Measurements from ENCODE around the gene R3HDM2.
"Not testable (repeated sequence)": the region's sequence is repeated elsewhere in the genome, so short reads cannot be mapped to it uniquely, and the experiment has no call there.

R3HDM2 gene

DNA sequence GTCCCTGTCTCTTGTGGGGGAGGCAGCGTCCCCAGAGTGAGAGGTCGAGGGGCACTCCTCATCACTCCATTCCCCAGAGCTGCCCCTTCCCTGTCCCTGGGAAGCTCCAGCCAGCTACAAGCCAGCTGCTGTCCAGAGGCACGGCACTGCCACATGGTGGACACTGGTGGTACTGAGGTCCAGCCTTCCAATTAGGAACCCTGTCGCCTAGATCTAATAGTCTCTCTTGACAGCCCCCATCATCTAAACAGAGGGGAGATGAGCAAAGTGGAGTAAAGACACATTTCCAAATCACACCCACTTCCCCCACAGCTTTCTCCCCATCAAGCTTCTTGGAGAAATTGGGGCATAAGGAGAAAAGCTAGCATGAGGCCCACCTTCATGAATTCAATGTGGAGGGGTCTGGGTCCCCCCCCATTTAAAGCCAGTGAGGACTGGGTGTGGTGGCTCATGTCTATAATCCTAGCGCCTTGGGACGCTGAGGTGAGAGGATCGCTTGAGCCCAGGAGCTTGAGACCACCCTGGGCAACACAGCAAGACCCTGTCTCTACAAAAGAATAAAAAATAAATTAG lies 22.2 kb upstream of the R3HDM2 start:
- no peak for DNase-seq (ENCODE audit: low spot score)

DNA sequence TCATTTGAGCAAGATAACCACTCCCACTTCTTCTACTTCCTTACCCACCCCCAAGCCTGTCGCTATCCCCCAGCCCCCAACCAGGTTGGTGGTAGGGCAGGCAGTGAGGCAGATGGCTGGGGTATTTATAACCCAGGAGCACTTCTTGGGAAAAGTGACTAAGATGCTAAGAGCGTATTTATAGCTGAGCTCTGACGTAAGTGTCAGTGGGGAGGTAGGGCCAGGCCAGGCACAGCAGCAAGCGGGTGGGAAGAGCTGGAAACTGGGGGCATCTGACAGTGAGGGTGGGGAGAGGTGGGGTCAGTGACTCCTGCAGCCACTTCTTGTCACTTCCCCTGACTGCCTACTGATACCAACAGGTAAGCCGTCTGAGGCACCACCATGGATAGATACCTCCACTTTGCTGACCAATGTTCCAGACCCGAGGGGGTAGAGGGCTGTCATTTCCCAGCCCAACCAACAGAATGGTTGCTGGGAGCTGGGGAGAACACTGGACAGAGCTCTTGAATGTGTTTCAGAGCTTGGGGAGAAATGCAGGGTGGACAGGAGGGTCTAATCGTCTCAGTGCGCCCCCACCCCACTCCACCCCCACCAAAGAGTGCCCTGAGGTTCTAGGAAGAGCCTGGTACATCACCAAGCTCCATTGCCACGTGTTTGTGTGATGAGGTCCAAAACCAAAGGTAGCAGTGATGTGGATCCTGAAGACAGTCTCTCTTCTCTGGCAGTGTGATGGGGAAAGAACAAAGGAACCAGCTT lies 21.5 kb upstream of the R3HDM2 start:
- DNase-seq (ENCODE audit: low spot score): no peak

DNA sequence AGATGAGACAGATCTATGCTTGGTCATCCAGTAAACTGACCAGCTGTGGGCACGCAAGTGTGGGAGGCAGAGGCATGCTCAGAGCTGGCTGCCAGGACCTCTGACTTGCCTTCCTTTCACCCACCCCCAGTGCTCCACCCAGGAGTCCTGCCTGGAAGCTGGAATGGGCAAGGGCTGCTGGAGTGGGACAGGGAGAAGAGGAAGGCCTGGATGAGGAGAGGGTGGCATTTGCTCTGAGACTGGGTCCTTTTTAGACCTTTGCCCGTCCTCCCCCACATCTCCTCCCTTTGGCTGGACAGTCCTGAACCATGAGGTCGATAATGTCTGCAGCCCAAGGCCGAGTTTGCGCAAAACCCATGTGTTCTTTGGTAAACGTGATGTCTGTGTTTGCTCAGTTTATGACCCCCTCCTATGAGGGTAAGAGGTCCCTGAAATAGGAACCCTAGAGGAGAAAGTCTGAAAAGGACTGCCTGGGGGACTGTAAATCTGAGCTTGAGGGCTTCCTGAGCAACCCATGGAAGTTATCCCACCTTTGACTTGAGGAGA lies 20.5 kb upstream of the R3HDM2 start:
- DNase-seq (ENCODE audit: low spot score): no peak

DNA sequence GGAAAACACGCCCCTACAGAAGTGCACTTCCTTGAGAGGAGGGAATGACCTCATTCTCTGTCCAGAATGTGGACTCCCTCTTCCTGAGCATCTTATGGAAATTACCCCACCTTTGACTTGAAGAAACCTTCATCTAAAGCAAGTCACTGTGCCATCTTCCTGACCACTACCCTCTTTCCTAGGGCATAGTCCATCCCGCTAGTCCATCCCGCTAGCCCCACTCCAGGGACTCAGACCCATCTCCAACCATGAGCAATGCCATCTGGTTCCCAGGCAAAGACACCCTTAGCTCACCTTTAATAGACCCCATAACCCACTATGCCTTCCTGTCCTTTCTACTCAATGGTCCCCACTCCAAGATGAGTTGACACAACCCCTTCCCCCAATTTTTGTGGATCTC lies 19.2 kb upstream of the R3HDM2 start:
- DNase-seq (ENCODE audit: low spot score): no peak

DNA sequence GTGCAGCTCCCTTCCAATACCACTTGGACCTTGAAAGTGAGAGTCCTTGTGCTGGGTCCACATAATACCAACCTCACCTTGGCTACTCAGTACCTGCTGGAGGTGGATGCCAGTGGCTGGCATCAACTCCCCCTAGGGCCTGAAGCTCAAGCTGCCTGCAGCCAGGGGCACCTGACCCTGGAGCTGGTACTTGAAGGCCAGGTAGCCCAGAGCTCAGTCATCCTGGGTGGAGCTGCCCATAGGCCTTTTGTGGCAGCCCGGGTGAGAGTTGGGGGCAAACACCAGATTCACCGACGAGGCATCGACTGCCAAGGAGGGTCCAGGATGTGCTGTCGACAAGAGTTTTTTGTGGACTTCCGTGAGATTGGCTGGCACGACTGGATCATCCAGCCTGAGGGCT lies 18.5 kb upstream of the R3HDM2 start:
- DNase-seq (ENCODE audit: low spot score): no peak

DNA sequence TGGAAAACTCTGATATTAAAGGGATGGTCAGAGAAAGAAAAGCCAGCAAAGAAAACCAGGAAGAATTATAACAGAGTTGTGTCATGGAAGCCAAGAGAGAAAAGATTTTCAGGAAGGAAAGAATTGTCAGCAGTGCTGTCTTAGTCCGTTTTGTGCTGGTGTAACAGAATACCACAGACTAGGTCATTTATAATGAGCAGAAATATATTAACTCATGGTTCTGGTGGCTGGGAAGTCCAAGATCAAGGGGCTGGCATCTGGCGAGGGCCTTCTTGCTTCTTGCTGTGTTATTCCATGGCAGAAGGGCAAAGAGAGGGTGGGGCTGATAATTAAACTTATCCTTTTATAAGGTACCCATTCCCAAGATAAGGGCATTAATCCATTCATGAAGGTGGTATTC lies 17.8 kb upstream of the R3HDM2 start:
- DNase-seq (ENCODE audit: low spot score): no peak

DNA sequence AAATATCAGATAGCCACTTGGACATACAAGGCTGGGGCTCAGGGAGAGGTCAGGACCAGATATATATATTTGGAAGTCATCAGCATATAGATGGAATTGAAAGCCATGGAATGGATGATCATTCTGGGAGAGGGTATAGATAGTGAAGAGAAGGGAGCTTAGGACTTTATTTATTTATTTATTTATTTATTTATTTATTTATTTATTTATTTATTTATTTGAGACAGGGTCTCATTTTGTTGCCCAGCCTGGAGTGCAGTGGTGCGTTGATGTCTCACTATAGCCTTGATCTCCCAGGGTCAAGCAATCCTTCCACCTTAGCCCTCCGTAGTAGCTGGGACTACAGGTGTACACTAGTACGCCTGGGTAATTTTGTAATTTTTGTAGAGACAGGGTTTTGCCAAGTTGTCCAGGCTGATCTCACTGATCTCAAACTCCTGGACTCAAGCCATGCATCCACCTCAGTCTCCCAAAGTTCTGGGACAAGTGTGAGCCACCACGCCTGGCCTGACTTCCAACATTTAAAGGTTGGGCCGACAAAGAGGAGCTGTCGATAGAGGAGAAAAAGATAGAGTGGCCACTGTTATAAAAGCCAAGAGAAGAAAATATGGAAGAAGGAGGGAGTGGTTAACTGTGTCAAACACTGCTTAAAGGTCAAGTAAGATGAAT lies 15.6 kb upstream of the R3HDM2 start:
- no peak for DNase-seq (ENCODE audit: low spot score)

DNA sequence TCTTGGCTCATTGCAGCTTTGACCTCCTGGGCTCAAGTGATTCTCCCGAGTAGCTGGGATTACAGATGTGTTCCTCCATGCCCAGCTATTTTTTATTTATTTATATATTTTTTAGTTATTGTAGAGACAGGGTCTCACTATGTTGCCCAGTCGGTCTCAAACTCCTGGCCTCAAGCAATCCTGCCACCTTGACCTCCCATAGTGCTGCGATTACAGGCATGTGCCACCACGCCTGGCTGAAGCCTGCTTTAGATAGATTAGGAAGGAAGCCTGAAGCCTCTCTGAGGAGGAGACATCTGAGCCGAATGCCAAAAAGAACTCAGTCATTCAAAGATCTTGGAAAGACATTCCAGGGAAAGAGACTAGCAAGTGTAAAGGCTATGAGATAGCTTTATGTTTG lies 13.9 kb upstream of the R3HDM2 start:
- no peak for DNase-seq (ENCODE audit: low spot score)

DNA sequence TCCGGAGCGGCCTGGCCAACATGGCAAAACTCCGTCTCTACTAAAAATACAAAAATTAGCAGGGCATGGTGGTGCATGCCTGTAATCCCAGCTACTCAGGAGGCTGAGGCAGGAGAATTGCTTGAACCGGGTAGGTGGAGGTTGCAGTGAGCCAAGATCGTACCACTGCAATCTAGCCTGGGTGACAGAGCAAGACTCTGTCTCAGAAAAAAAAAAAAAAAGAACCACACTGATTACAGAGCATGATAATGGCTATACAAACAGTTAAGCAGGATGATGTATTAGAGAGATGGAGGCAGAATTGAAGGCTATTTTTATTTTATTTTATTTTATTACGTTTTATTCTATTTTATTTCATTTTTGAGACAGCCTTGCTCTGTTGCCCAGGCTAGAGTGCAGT lies 13.5 kb upstream of the R3HDM2 start:
- not testable (repeated sequence) for DNase-seq (ENCODE audit: low spot score)

DNA sequence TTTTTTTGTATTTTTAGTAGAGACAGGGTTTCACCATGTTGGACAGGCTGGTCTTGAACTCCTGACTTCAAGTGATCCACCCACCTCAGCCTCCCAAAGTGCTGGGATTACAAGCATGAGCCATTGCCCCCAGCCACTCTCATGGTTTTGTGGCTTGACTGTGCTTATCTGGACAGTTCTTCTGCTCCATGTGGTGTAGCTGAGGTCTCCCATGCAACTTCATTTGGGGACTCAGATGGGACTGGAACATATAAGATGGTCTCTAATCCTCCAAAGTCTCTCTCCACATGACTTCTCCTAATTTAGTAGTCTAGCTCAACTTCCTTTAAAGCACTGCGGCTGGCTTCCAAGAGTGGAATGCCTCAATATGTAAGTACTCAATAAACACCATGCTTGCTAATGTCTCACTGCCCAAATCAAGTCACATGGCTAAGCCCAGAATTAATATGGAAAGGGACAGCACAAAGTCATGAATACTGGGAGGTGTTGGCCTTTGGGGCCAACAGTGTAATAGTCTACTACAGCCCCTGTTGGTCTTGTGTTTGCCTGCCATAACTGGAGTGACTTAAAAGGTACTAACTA lies 11.1 kb upstream of the R3HDM2 start:
- DNase-seq (ENCODE audit: low spot score): no peak

DNA sequence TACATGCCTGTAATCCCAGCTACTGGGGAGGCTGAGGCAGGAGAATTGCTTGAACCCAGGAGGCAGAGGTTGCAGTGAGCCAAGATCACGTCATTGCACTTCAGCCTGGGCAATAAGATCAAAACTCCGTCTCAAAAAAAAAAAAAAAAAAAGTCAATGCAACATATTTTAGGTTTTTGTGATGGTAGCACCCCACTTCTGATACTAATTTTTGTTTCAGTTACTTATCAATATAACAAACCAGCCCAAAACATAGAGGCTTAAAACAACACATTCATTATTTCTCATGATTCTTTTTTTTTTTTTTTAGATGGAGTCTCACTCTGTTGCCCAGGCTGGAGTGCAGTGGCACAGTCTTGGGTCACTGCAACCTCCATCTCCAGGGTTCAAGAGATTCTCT lies 10.6 kb upstream of the R3HDM2 start:
- DNase-seq (ENCODE audit: low spot score): not testable (repeated sequence)

DNA sequence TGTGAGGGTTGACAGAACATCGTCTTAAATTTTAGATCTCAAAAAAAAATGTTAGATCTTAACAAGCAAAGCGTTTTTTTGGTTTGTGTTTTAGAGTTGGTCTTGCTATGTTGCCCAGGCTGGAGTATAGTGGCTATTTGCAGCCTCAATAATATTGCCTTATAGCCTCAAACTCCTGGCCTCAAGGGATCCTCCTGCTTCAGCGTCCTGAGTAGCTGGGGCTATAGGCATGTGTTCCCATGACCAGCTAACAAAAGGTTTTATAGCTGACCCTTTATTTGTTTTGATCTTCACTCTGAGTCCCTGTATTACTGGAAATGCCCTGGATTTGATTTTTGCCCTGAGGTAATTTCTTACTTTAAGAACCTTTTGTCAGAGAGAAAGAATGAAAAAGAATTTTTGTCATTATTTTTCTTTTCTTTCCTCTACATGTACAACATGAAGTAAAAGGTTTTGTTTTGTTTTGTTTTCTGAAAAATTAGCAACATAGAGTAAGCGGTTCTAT lies 9.0 kb upstream of the R3HDM2 start:
- no peak for DNase-seq (ENCODE audit: low spot score)

DNA sequence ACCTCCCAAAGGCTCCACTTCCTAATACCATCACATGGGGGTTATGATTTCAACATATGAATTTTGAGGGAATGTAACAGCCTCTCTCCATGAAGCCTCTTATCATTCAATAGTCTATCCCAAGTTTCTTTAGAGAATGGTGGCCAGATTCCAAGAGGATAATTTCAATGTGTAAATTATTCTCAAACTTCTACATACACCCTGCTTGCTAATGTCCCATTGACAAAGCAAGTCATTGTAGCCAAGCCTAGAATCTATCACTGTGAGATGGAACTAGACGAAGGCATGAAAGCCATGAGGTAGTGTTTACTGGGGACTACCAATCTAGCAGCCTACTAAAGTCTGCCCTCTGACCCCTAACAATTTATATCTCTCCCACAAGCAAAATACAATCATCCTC lies 7.6 kb upstream of the R3HDM2 start:
- no peak for DNase-seq (ENCODE audit: low spot score)

DNA sequence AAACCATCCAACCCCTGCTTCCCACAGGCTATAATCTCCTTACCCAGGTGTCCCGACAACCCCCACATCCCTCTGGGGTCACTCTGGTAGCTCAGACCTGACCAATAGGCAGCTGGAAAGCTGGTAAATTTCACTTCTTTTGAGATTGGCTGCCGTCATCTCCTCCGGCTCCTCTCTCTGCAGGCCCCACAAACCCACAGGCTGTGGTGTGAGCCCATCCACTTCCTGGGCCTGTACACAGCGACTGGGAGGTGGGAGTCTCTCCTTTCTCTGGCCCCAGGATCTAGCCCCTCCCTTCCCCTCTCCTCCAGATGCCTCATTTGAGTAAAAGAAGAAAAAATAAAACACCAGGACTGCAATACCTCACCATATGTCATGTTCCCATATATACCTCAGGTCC lies 4.5 kb upstream of the R3HDM2 start:
- DNase-seq (ENCODE audit: low spot score): no peak

DNA sequence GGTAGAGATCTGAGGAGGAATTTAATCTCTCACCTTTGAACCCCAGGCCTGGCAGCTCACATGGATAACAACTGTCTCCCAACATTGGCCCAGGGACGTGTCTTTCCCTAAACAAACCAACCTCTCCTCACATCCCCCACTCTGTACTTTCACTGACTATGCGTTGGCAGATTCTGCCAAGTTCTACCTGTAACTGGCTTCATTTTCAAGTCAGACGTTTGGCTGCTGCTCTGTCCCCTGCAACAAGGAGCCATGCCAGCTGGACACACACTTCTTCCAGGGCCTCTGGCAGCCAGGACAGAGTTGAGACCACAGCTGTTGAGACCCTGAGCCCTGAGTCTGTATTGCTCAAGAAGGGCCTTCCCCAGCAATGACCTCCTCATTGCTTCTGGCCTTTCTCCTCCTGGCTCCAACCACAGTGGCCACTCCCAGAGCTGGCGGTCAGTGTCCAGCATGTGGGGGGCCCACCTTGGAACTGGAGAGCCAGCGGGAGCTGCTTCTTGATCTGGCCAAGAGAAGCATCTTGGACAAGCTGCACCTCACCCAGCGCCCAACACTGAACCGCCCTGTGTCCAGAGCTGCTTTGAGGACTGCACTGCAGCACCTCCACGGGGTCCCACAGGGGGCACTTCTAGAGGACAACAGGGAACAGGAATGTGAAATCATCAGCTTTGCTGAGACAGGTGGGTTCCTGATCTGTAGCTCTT lies 3.8 kb upstream of the R3HDM2 start, which contains the start of gene INHBC:
INHBC (plus strand) TSS at position 268 of the 707 bp plus-strand sequence; CDS start at position 371, 103 bp downstream.
- DNase-seq (ENCODE audit: low spot score): no peak

DNA sequence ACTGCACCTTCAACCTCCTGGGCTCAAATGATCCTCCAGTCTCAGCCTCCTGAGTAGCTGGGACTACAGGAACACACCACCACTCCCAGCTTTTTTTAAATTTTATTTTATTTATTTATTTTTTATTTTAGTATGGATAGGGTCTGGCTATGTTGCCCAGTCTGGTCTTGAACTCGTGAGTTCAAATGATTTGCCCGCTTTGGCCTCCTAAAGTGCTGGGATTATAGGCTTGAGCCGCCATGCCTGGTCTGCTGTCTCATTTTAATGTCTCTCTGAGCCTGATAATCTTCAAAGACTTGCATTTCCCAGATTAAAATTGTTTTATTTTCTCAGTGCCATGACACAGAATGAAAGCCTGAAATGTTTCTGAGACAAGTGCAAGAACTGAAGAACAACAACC lies 2.5 kb upstream of the R3HDM2 start:
- no peak for DNase-seq (ENCODE audit: low spot score)

DNA sequence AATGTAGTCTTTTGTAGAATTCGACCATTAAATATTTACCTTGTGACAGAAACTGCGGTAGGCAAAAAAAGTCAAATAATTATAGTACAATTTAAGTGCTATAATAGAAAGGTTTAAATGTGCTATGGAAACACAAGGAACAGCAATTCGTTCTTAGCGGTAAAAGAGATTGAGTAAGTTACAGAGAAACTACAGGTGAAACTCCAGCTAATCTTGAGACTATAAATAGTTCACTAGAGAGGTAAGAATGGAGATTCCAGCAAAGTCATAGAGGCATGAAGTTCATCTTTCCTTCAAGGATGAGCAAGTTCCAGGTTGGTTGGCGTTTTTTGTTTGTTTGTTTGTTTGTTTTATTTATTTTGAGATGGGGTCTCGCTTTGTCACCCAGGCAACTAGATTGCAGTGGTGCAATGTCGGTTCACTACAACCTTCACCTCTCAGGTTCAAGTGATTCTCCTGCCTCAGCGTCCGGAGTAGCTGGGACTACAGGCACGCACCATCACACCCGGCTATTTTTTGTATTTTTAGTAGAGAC lies 878 bp upstream of the R3HDM2 start:
- DNase-seq (ENCODE audit: low spot score): no peak

DNA sequence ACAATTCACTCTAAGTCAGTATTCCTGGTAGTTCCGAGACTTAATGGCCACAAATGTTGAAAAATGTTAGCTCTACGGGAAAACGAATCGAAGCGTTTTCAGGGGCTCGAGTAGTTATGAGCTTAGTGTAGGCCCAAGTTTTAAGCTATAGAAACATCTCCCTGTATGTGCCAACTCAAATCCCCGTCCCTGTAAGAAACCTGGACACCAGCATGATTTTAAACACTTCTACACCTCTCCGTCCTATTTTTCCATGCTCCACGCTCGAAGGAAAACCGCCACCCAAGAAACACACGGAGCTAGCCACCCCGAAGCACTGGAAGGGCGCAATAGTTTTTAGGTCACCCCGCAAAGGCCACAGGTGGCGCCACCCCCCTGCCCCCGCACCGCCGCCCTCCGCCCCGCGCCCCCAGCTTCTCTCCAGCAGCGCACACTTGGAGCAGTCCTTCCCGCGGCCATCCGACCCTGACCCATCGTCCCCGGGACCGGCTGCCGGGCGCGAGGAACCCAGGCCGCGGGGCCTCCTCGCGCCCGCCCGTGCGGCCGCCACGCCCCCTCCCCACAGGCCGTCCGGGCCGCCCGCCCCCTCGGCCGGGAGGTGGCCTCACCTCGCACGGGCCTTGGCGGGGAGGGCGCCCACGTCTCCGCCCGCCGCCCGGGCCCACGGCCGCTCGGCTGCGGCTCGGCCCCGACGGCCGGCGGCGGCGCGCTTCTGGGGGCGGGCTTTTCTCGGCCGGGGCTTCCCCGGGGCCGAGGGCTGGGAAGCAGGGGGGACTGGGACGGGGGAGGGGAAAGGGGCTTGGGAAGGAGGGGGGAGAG lies 522 bp downstream of the R3HDM2 start:
- DNase-seq (ENCODE audit: low spot score): peak; percentile 44

DNA sequence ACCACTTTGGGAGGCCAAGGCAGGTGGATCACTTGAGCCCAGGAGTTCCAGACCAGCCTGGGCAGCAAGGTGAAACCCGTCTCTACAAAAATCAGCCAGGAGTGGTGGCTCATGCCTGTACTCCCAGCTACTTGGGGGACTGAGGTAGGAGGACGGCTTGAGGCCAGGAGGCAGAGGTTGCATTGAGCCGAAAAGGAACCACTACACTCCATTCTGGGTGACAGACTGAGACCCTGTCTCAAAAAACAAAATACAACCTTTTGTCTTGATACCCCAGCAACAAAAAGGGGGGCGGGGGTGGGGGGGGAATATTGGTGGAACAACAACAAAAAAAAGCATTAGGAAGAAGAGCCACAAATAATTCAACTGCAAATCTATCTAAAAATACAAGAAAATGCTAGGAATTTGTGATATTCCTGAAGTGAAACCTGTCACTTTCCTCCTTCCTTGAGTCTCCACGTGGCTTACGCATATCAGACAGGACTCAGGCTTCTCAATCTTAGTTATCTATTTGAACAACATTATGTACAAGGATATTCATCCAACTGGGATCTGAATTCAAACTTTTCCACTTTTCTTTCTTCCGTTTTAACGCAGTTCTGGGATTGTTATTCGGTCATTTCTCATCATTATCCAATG lies 1.3 kb downstream of the R3HDM2 start:
- DNase-seq (ENCODE audit: low spot score): peak; percentile 20

DNA sequence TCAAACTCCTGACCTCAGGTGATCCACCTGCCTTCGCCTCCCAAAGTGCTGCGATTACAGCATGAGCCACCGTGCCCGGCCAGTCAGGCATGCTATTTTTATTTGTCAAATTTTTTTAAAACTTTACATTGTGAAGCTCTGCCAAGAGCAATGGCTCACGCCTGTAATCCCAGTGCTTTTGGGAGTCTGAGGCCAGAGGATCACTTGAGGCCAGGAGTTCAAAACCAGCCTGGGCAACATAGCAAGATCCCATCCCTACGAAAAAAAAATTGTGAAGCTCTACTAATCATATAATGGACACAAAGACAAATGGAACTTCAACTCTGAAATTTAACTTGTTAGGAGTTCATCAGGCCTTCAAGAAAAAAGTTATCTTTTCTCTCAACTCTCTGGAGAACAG lies 1.9 kb downstream of the R3HDM2 start:
- DNase-seq (ENCODE audit: low spot score): no peak

Measured in HuH-7.5 (cell line).